Measurements from ENCODE around the gene NKTR. TPM values are rescaled to one million over a fixed set of nuclear protein-coding genes. Genes with fewer than 3 reads are reported as not detected.

NKTR gene
- total RNA-seq, 4 donors from 2014 or later, result 119 to 361 (median 164) TPM

DNA sequence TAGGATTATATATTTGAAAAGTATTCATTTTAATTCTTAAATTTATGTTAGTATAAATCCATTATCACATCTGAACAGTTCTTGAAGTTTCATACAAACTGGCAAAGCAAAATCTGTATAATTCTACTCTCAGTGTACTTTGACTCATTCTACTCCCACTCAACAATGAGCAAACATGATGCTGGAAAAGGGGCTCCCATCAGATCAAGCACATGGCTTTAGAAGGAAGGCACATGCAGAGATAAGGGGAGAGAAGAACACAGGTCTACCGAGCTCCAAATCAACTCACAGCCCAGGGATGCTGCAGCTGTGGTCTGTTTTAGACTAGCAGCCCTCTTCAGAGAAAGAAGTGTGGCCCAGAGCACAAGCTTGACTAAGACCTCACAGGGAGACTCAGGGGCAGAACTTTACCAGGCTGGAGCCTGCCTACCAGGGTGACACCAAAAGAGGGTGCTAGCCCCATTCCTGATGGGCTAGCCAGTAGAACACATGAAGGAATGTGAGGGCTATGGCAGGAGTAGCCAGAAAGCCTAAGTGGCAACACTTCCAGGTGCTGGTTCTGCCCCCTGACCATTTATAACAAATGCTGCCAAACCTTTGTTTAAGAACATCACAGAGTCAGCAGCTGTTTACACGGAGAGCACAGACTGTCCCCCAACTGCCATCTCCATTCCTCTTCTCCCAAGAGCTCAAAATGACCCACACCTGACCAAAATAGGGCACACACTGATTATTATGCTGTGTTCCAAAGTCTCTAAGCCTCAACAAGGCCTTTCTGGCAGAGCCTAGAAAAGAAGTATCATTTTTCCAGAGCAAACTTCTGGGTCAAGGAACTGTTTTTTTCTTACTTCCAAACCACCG is 38.2 kb upstream of the NKTR start:
- Histone ChIP-seq H3K9me3 (no peaks in the 10 kb centered on the region), H3K4me3 (no peak overlapping the region), H3K36me3 (no peaks in the 10 kb centered on the region), H3K27me3 (no peaks in the 10 kb centered on the region), H3K4me1 (no peaks in the 10 kb centered on the region), H3K27ac (no peak overlapping the region)
- TF ChIP-seq, protein P1, sequence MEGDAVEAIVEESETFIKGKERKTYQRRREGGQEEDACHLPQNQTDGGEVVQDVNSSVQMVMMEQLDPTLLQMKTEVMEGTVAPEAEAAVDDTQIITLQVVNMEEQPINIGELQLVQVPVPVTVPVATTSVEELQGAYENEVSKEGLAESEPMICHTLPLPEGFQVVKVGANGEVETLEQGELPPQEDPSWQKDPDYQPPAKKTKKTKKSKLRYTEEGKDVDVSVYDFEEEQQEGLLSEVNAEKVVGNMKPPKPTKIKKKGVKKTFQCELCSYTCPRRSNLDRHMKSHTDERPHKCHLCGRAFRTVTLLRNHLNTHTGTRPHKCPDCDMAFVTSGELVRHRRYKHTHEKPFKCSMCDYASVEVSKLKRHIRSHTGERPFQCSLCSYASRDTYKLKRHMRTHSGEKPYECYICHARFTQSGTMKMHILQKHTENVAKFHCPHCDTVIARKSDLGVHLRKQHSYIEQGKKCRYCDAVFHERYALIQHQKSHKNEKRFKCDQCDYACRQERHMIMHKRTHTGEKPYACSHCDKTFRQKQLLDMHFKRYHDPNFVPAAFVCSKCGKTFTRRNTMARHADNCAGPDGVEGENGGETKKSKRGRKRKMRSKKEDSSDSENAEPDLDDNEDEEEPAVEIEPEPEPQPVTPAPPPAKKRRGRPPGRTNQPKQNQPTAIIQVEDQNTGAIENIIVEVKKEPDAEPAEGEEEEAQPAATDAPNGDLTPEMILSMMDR (IDR thresholded peaks at IDR 0.05), result no peak
- TF ChIP-seq POLR2A (IDR thresholded peaks at IDR 0.05), result no peak
- DNase-seq, result no peak
- intact Hi-C loops (cut with DNase I; ENCODE audit: low total_unique reads), result no loop called here

DNA sequence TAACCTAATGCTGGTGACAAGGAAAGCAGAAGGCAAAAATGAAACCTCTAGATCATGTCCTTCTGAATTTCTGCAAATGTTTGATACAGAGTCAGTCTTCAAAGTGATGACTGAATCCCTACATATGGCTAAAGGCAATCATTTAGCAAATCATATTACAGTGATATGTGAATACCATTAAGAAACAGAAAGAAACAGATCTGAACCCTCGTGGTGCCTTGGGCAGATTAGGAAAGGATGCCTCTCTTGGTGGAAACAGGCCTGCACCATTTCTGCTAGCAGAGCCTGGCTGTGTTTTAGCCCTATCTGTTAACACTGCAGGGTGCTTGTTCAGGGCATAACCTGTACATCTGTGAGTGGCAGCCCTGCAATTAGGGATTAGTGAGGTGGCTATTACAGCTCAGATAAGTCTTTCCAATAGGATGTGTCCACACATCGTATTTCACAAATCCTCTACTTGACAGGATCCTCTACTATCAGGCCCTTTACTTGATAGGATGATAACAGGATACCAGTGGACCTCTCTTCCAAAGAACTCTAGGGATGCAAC is 30.8 kb upstream of the NKTR start:
- Histone ChIP-seq H3K27ac (no peak overlapping the region), H3K4me1 (no peaks in the 10 kb centered on the region), H3K27me3 (no peaks in the 10 kb centered on the region), H3K4me3 (no peak overlapping the region), H3K9me3 (no peaks in the 10 kb centered on the region), H3K36me3 (no peaks in the 10 kb centered on the region)
- no peak for TF ChIP-seq POLR2A (IDR thresholded peaks at IDR 0.05)
- TF ChIP-seq, protein P1 (IDR thresholded peaks at IDR 0.05), result no peak
- intact Hi-C loops (cut with DNase I; ENCODE audit: low total_unique reads), result no loop called here
- DNase-seq, result no peak

DNA sequence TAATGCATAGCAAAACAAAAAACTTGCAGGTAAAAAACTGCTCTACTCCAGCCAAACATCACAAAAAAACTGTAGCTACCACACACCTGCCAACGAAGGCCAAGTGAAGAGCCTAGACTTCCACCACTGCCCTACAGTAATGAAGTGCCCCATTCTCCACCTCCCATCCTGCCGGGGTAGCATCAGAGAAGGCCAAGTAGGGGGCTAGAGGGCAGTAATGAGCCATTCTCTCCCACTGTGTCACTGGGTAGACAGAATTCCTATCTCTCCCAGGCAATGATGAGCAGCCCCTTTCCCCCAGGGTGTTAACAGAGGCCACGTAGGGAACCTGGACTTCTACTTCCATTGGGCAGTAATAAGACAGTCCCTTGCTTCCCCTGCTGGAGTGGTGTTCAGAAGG is 28.2 kb upstream of the NKTR start:
- DNase-seq, result no peak
- no peaks in the 10 kb centered on the region for H3K9me3 ChIP-seq
- intact Hi-C loops (cut with DNase I; ENCODE audit: low total_unique reads), result no loop called here

DNA sequence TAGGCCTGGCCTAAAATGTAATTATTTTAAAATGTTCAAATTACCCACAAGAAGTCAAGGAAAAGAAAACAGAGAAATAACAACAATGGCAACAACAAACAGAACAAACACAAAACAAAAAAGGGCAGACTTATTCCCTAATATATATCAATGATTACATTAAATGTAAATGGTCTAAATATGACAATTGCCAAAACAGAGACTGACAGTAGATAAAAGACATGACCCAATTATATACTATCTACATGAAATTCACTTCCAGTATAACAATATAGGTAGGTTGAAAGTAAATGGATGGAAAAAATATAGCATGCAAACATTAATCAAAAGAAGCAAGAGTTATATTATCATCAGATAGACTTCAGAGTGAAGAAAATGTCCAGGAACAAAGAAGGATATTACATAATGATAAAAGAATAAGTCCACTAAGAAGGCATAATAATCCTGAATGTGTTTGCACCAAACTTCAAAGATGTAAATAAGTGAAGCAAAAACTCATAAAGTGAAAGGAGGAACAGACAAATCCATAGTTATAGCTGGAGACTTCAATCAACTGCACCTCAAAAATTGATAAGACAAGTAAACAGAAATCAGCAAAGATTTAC is 25.2 kb upstream of the NKTR start:
- intact Hi-C loops (cut with DNase I; ENCODE audit: low total_unique reads), result no loop called here
- H3K4me1 ChIP-seq, result peaks cover 0 to 2% of the 10 kb centered on the region in 2 donors

More for the DNA sequence above, 28.2 kb upstream of the NKTR start:
- no peak overlapping the region for H3K4me3 ChIP-seq
- TF ChIP-seq, protein P1 (IDR thresholded peaks at IDR 0.05), result peak in 1 of 4 experiments; percentile 20
- TF ChIP-seq POLR2A (IDR thresholded peaks at IDR 0.05), result no peak
- H3K27ac ChIP-seq, result no peak overlapping the region
- H3K4me1 ChIP-seq, result no peaks in the 10 kb centered on the region
- no peaks in the 10 kb centered on the region for H3K36me3 ChIP-seq
- no peaks in the 10 kb centered on the region for H3K27me3 ChIP-seq

More for the DNA sequence above, 25.2 kb upstream of the NKTR start:
- Histone ChIP-seq H3K27me3 (no peaks in the 10 kb centered on the region), H3K9me3 (no peaks in the 10 kb centered on the region), H3K27ac (no peak overlapping the region), H3K4me3 (no peak overlapping the region), H3K36me3 (no peaks in the 10 kb centered on the region)
- TF ChIP-seq POLR2A (IDR thresholded peaks at IDR 0.05), result no peak
- TF ChIP-seq, protein P1 (IDR thresholded peaks at IDR 0.05), result no peak
- no peak for DNase-seq
